ENCODE results near the gene GRAP2.
"Not testable (repeated sequence)": the region's sequence is repeated elsewhere in the genome, so short reads cannot be mapped to it uniquely, and the experiment has no call there.

The GRAP2 gene

GRCh38 chr22:39947220-39948216 lies 46.6 kb downstream of the GRAP2 start:
- no peak for DNase-seq

GRCh38 chr22:39949964-39950737 lies 49.3 kb downstream of the GRAP2 start:
- no peak for DNase-seq

GRCh38 chr22:39951603-39952293 lies 50.9 kb downstream of the GRAP2 start:
- not testable (repeated sequence) for DNase-seq

- no peak for DNase-seq
These were observed 51.5 kb downstream of the GRAP2 start for GRCh38 chr22:39952347-39952746.

- no peak for DNase-seq
These were observed 52.2 kb downstream of the GRAP2 start for GRCh38 chr22:39953101-39953500.

- DNase-seq = no peak
These were observed 53.7 kb downstream of the GRAP2 start for GRCh38 chr22:39954584-39955055.

GRCh38 chr22:39955675-39956074 lies 54.8 kb downstream of the GRAP2 start:
- no peak for DNase-seq

GRCh38 chr22:39956932-39957664 lies 56.2 kb downstream of the GRAP2 start:
- no peak for DNase-seq

- no peak for DNase-seq
These were observed 57.3 kb downstream of the GRAP2 start for GRCh38 chr22:39958009-39958711.

GRCh38 chr22:39958949-39959639 lies 58.2 kb downstream of the GRAP2 start:
- DNase-seq = no peak

GRCh38 chr22:39959640-39960447 lies 59.0 kb downstream of the GRAP2 start, which contains the start of gene TMA7B:
Gene TMA7B (plus strand): TSS chr22:39960397. CDS start chr22:39964375, 3,978 bp downstream.
- peak in 1 of 2 donors; percentile 46 for DNase-seq

GRCh38 chr22:39960791-39961746 lies 60.2 kb downstream of the GRAP2 start:
- DNase-seq = peak; percentile 71 to 72

GRCh38 chr22:39962071-39962470 lies 61.2 kb downstream of the GRAP2 start:
- DNase-seq = no peak

- DNase-seq = no peak
These were observed 64.9 kb downstream of the GRAP2 start for GRCh38 chr22:39965748-39966147.

- DNase-seq = no peak
These were observed 65.6 kb downstream of the GRAP2 start for GRCh38 chr22:39966470-39966869.

- DNase-seq = no peak
These were observed 66.4 kb downstream of the GRAP2 start for GRCh38 chr22:39967103-39967829.

- no peak for DNase-seq
These were observed 67.4 kb downstream of the GRAP2 start for GRCh38 chr22:39967996-39968972.
